Kidney (tissue), 14 donors: ENCODE measurements around the gene ZBED5. TPM values are rescaled to one million over a fixed set of nuclear protein-coding genes. Genes with fewer than 3 reads are reported as not detected.
"Not testable (repeated sequence)": the region's sequence is repeated elsewhere in the genome, so short reads cannot be mapped to it uniquely, and the experiment has no call there.

Experiments
- DNase-seq, 5 donors: peaks; one replicate each; pipeline ENCODE4 v3.0.0-alpha.2; 2013 to 2020
- FAIRE-seq: peaks from 2 replicates; lab custom pipeline; 2012; peaks lifted over from hg19 to GRCh38; lab: Jason Lieb, UNC
- H3K27ac ChIP-seq, 2 donors: one replicate each; pipeline ENCODE4 v1.7.0; 2013; ENCODE audit warnings: low read depth in 2 of 2, low read length in 2 of 2, inconsistent platforms in 1 of 2
- H3K27me3 ChIP-seq: one replicate; pipeline ENCODE4 v1.7.1; 2013; ENCODE audit warnings: low read length, inconsistent platforms; ENCODE audit not compliant: control insufficient read depth, insufficient read depth
- H3K36me3 ChIP-seq, 3 donors: one replicate each; pipeline versions ENCODE4 v1.7.0 to v1.7.1; 2013; ENCODE audit warnings: low read length in 3 of 3, control low read depth in 1 of 3, inconsistent platforms in 1 of 3; ENCODE audit not compliant: insufficient read depth in 3 of 3, control insufficient read depth in 2 of 3
- H3K4me1 ChIP-seq, 3 donors: one replicate each; pipeline versions ENCODE4 v1.7.0 to v1.7.1; 2013; ENCODE audit warnings: low read length in 3 of 3, inconsistent platforms in 1 of 3, low read depth in 1 of 3; ENCODE audit not compliant: control insufficient read depth in 2 of 3, insufficient read depth in 2 of 3
- H3K4me3 ChIP-seq, 3 donors: one replicate each; pipeline versions ENCODE4 v1.7.0 to v1.8.1; 2013; ENCODE audit warnings: low read length in 3 of 3, control low read depth in 1 of 3, inconsistent platforms in 1 of 3
- H3K9ac ChIP-seq, 3 donors: one replicate each; pipeline versions ENCODE4 v1.7.0 to v1.7.1; 2013; ENCODE audit warnings: low read length in 3 of 3, control low read depth in 1 of 3, inconsistent platforms in 1 of 3
- H3K9me3 ChIP-seq, 3 donors: one replicate each; pipeline versions ENCODE4 v1.7.0 to v1.7.1; 2013; ENCODE audit warnings: low read length in 3 of 3, control low read depth in 1 of 3, inconsistent platforms in 1 of 3; ENCODE audit not compliant: control insufficient read depth in 2 of 3, insufficient read depth in 1 of 3
- CTCF ChIP-seq: IDR thresholded peaks from 3 replicates; pipeline ENCODE4 v1.5.1; 2012; ENCODE audit warnings: mild to moderate bottlenecking, moderate library complexity, borderline replicate concordance; ENCODE audit not compliant: insufficient read depth; ENCODE audit errors: extremely low read depth
- intact Hi-C: fragments of 100-400 bp; cut with DNase I; formaldehyde crosslinking; loops from one replicate; pipeline ENCODE4 v1.11.1; 2022
- polyA plus RNA-seq: library from polyadenylated mRNA; stranded (reverse); fragments of 350-450 nt; fragmentation: Illumina TruSeq; extraction: RNeasy Lipid Tissue Mini Kit (QIAGEN cat#74804); gene quantifications from one replicate; pipeline ENCODE4 v1.2.3, GENCODE V29; 2014; ENCODE audit warnings: low read depth, low replicate concordance; ENCODE audit not compliant: insufficient read depth
- total RNA-seq: library from RNA; stranded (reverse); fragmentation: NEBNext Ultra II Directional; extraction: Animal tissue kit (Norgen Biotek cat#: 25700); gene quantifications from one replicate; pipeline ENCODE4 v1.2.1, GENCODE V29; 2021
- donor health status: control.
- donor health status: control.
- donor health status: control.
- donor health status: control.
- donor health status: control.
- donor health status: DM: yes; HTN: yes; CAD: no.
- donor health status: Normal renal cell carcinoma (clear cell type).

The ZBED5 gene
- total and polyA plus RNA-seq, 2 donors from 2014 or later = 25.2 to 59.7 TPM

GRCh38 chr11:10838083-10838482, 19.8 kb downstream of the ZBED5 start:
- DNase-seq (no peak), FAIRE-seq (no peak)
- H3K4me1 ChIP-seq = no peaks in the 10 kb centered on the region
- no peak overlapping the region for H3K27ac ChIP-seq
- H3K9ac ChIP-seq = no peak overlapping the region
- H3K9me3 ChIP-seq = no peaks in the 10 kb centered on the region
- H3K36me3 ChIP-seq = no peaks in the 10 kb centered on the region
- no peaks in the 10 kb centered on the region for H3K27me3 ChIP-seq
- no peak overlapping the region for H3K4me3 ChIP-seq
- no peak for TF ChIP-seq CTCF
- intact Hi-C loops = no loop called here

DNA sequence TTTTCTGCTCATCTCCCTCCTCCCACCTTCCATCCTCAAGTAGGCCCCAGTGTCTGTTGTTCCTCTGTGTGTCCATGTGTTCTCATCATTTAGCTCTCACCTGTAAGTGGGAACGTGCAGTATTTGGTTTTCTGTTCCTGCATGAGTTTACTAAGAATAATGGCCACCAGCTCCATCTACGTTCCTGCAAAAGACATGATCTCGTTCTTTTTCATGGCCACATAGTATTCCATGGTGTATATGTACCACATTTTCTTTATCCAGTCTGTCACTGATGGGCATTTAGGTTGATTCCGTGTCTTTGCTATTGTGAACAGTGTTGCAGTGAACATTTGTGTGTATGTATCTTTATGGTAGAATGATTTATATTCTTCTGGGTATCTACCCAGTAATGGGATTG, 21.0 kb downstream of the ZBED5 start:
- not testable (repeated sequence) for H3K36me3 ChIP-seq

GRCh38 chr11:10829139-10829538, 28.7 kb downstream of the ZBED5 start:
- FAIRE-seq (no peak), DNase-seq (no peak)
- Histone ChIP-seq H3K36me3 (no peaks in the 10 kb centered on the region), H3K9ac (no peak overlapping the region), H3K9me3 (no peaks in the 10 kb centered on the region), H3K4me3 (no peak overlapping the region), H3K27me3 (no peaks in the 10 kb centered on the region), H3K4me1 (no peaks in the 10 kb centered on the region), H3K27ac (no peak overlapping the region)
- no peak for TF ChIP-seq CTCF
- intact Hi-C loops = no loop called here

More for the DNA sequence above, 21.0 kb downstream of the ZBED5 start:
- H3K27ac ChIP-seq, H3K4me1 ChIP-seq, intact Hi-C loops, H3K9ac ChIP-seq, DNase-seq, FAIRE-seq, H3K9me3 ChIP-seq, H3K27me3 ChIP-seq, H3K4me3 ChIP-seq: not testable (repeated sequence)

DNA sequence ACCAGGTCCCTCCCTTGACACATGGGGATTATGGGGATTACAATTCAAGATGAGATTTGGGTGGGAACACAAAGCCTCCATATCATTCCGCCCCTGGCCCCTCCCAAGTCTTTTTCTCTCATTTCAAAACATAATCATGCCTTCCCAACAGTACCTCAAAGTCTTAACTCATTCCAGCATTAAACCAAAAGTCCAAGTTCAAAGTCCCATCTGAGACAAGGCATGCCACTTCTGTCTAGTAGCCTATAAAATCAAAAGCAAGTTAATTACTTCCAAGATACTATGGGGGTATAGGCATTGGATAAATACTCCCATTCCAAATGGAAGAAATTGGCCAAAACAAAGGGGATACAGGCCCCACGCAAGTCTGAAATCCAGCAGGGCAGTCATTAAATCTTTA, 29.5 kb downstream of the ZBED5 start:
- no peak for TF ChIP-seq CTCF
- FAIRE-seq (no peak), DNase-seq (no peak)
- Histone ChIP-seq H3K9ac (no peak overlapping the region), H3K4me3 (no peak overlapping the region), H3K36me3 (no peaks in the 10 kb centered on the region), H3K9me3 (no peaks in the 10 kb centered on the region), H3K4me1 (no peaks in the 10 kb centered on the region), H3K27me3 (no peaks in the 10 kb centered on the region), H3K27ac (no peak overlapping the region)
- intact Hi-C loops = no loop called here
